Endometrial microvascular endothelial cells (primary cell): ENCODE measurements around the gene AVPR1B. TPM values are rescaled to one million over a fixed set of nuclear protein-coding genes. Genes with fewer than 3 reads are reported as not detected.
"Not testable (repeated sequence)": the region's sequence is repeated elsewhere in the genome, so short reads cannot be mapped to it uniquely, and the experiment has no call there.

ENCODE experiments used
- in situ Hi-C: cut with HindIII; loops from 2 replicates; pipeline ENCODE4 v1.10.0; 2017; ENCODE audit warnings: low sequenced_read_pairs, low pct_unique_long_range_greater_than_20kb; ENCODE audit errors: inconsistent ontology term
- total RNA-seq: library from RNA; depleted of rRNA; stranded (reverse); fragments of >200 nt; gene quantifications from one replicate; pipeline ENCODE4 v1.2.3, GENCODE V29; 2015; ENCODE audit errors: inconsistent ontology term

The AVPR1B gene
- total RNA-seq, 1 donor from 2014 or later: not detected

DNA sequence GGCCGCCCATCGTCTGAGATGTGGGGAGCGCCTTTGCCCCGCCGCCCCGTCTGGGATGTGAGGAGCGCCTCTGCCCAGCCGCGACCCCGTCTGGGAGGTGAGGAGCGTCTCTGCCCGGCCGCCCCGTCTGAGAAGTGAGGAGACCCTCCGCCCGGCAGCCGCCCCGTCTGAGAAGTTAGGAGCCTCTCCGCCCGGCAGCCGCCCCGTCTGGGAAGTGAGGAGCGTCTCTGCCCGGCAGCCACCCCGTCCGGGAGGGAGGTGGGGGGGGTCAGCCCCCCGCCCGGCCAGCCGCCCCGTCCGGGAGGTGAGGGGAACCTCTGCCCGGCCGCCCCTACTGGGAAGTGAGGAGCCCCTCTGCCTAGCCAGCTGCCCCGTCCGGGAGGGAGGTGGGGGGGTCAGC lies 53.2 kb downstream of the AVPR1B start:
- in situ Hi-C loops: not testable (repeated sequence)

DNA sequence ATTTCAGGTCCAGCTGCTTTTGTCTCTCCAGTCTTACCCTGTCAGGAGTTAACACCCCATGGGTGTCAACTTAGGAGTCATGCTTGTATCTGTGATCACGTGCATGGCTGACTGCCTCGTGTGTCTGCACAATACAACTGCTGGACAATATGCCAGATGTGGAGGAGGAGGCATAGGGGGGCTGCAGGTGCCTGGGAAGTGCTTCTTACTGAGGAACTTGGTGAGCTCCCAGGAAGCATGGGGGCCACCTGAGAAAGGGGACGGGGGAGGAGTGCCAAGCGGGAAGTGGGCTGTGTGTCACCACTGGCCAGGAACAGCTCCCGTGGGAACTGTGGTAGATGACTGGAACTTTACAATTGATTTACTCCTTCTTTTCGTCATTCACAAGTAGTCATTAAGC lies 54.7 kb downstream of the AVPR1B start:
- in situ Hi-C loops: no loop called here

DNA sequence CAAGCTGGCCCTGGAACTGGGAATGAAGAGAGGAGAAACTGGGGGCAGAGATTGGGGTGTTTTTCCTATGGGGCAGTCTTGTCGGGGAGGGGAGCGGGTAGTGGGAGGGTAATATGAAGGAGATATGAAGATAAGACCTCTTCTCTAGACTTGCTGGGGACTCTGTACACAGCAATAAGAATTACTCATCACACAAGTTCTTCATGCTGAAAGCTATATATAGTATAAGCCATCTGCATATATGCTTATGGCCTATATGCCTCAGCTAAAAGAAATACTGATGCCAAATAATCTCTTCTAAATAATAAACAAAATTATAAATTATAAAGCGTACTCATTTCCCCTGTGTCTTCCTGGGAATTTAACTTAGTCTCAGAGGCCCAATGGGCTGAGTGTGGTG lies 56.3 kb downstream of the AVPR1B start:
- in situ Hi-C loops: no loop called here

Other genes with a start within 250 kb of the AVPR1B start
- gene SLC26A9, start 173.9 kb downstream of the AVPR1B start, total RNA-seq: 0.56 TPM
- not detected for gene RAB7B, start 114.0 kb downstream of the AVPR1B start, total RNA-seq
- gene CTSE, start 93.5 kb downstream of the AVPR1B start, total RNA-seq: not detected
- not detected for gene RHEX, start 64.2 kb downstream of the AVPR1B start, total RNA-seq
- 5.5 TPM for gene FAM72A, start 85.5 kb upstream of the AVPR1B start, total RNA-seq
- gene SRGAP2, start 86.2 kb upstream of the AVPR1B start, total RNA-seq: 63.0 TPM